ENCODE measurements around the gene CNTNAP2. TPM values are rescaled to one million over a fixed set of nuclear protein-coding genes. Genes with fewer than 3 reads are reported as not detected.

CNTNAP2 gene
- total RNA-seq, 1 donor from 2014 or later = 0.27 TPM

DNA sequence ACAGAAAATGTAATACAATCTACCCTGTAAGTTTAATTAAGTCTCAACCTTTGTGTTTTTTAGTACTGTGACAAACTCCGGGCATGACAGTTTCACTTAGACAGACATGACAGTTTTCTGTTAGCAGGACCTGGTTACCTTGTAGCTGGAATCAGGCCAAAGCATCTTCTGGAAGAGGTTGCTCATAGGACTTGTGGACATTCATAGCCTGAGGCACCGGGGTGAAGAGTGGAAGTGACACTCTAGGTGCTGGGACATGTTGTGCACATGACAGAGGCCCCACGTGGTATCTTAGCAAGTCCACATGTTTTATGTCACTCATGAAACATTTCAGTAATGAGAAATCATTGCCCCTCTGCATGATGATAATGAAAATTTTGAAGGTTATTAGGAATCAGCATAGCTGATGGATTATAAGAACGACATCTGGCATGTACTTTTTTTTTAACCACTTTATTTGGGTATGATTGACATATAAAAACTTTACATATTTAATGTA lies 441.4 kb downstream of the CNTNAP2 start:
- H3K36me3 Mint-ChIP-seq (ENCODE audit: low read depth) = no peaks in the 10 kb centered on the region
- TF ChIP-seq, protein P1, sequence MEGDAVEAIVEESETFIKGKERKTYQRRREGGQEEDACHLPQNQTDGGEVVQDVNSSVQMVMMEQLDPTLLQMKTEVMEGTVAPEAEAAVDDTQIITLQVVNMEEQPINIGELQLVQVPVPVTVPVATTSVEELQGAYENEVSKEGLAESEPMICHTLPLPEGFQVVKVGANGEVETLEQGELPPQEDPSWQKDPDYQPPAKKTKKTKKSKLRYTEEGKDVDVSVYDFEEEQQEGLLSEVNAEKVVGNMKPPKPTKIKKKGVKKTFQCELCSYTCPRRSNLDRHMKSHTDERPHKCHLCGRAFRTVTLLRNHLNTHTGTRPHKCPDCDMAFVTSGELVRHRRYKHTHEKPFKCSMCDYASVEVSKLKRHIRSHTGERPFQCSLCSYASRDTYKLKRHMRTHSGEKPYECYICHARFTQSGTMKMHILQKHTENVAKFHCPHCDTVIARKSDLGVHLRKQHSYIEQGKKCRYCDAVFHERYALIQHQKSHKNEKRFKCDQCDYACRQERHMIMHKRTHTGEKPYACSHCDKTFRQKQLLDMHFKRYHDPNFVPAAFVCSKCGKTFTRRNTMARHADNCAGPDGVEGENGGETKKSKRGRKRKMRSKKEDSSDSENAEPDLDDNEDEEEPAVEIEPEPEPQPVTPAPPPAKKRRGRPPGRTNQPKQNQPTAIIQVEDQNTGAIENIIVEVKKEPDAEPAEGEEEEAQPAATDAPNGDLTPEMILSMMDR (IDR thresholded peaks at IDR 0.05) = no peak
- H3K27ac Mint-ChIP-seq (ENCODE audit: unreplicated experiment) = no peak overlapping the region
- peaks cover 2% of the 10 kb centered on the region for H3K27me3 Mint-ChIP-seq (ENCODE audit: low read depth)
- H3K4me1 Mint-ChIP-seq (ENCODE audit: low read depth) = no peaks in the 10 kb centered on the region
- H3K4me3 Mint-ChIP-seq (ENCODE audit: unreplicated experiment) = no peak overlapping the region
- no peak for DNase-seq (ENCODE audit: low spot score)
- no peaks in the 10 kb centered on the region for H3K9me3 Mint-ChIP-seq (ENCODE audit: low read depth)

DNA sequence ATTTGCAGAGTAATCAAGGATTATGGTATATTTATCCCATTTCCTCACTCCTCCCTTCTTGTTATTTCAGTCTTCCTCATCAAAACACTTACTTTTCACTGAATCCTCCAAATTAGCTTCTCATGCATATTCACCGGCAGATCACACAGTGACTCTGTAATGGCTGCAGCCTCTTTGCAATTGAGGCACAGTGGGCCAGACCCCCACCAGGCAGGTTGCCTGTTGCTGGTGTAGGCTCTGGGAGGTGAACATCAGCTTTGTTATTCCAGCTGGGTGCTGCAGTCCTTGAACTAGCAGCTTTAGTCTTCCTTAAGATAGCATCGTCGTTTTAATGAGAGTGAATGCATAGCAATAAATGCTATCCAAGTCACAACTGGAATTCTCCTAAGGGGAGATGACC lies 449.3 kb downstream of the CNTNAP2 start:
- TF ChIP-seq, protein P1 (IDR thresholded peaks at IDR 0.05) = no peak
- Mint-ChIP-seq H3K36me3 (ENCODE audit: low read depth) (no peaks in the 10 kb centered on the region), H3K27ac (ENCODE audit: unreplicated experiment) (no peak overlapping the region), H3K27me3 (ENCODE audit: low read depth) (no peaks in the 10 kb centered on the region), H3K4me1 (ENCODE audit: low read depth) (no peaks in the 10 kb centered on the region), H3K4me3 (ENCODE audit: unreplicated experiment) (no peak overlapping the region), H3K9me3 (ENCODE audit: low read depth) (no peaks in the 10 kb centered on the region)
- no peak for DNase-seq (ENCODE audit: low spot score)

DNA sequence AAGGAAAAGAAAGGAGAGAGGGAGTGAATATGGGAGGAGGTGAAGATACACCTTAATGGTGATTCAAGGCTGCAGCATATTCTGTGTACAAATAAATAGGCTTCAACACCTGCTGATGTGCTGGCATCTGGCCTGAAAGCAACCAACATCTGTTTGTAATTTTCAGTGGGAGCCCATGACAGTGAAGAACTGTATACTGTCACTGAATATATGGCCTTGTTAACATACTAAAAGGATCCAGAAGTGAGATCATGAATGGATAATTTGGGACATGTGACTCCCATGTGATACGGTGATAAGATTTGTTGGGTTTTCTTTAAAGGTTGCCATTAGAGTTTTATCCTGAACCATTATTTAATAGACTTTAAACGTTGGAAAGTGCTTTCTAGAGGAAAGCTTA lies 459.3 kb downstream of the CNTNAP2 start:
- H3K36me3 Mint-ChIP-seq (ENCODE audit: low read depth) = no peaks in the 10 kb centered on the region
- H3K27me3 Mint-ChIP-seq (ENCODE audit: low read depth) = no peaks in the 10 kb centered on the region
- DNase-seq (ENCODE audit: low spot score) = no peak
- TF ChIP-seq, protein P1 (IDR thresholded peaks at IDR 0.05) = no peak
- H3K27ac Mint-ChIP-seq (ENCODE audit: unreplicated experiment) = no peak overlapping the region
- peaks cover 3% of the 10 kb centered on the region for H3K9me3 Mint-ChIP-seq (ENCODE audit: low read depth)
- H3K4me3 Mint-ChIP-seq (ENCODE audit: unreplicated experiment) = no peak overlapping the region
- H3K4me1 Mint-ChIP-seq (ENCODE audit: low read depth) = no peaks in the 10 kb centered on the region

DNA sequence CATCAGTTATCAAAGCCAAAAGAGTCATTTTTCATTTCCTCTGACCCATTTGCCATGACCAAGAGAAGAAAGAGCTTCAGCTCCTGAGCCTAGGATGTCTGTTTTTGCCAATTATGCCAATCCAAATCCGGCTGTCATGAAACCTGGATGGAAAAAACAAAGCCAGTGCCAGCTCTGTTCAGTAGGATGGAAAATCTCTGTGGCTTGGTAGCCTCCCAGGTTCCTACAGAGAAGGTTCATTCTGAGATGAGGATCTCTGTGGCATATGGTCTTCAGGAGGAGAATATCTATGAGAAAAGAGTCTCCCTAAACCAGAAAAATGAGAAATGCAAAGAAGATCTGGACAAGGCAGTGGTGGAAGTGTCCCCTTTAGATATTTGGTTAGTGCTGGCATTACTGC lies 475.4 kb downstream of the CNTNAP2 start:
- Mint-ChIP-seq H3K4me1 (ENCODE audit: low read depth) (no peaks in the 10 kb centered on the region), H3K27me3 (ENCODE audit: low read depth) (no peaks in the 10 kb centered on the region), H3K27ac (ENCODE audit: unreplicated experiment) (no peak overlapping the region), H3K9me3 (ENCODE audit: low read depth) (peaks cover 9% of the 10 kb centered on the region), H3K36me3 (ENCODE audit: low read depth) (no peaks in the 10 kb centered on the region), H3K4me3 (ENCODE audit: unreplicated experiment) (no peak overlapping the region)
- no peak for DNase-seq (ENCODE audit: low spot score)
- TF ChIP-seq, protein P1 (IDR thresholded peaks at IDR 0.05) = no peak

DNA sequence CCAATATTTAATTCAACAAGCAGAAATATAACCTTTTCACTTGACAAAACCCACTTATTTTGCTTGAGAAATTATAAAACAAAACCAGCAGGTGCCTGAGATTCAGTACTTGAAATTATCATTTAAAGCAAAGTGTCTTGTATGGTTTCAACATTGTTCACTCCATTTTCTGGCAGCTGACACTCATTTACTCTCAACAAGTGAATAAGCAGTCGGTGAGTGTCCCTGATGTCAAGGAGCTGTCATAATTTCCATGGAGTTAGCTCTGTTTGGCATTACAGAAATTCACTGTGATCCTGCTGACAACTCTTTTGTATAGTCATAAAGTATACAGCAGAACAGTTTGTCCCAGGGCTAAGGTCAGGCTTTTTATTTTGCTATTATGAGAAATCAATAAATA lies 490.0 kb downstream of the CNTNAP2 start:
- Mint-ChIP-seq H3K27me3 (ENCODE audit: low read depth) (no peaks in the 10 kb centered on the region), H3K9me3 (ENCODE audit: low read depth) (no peaks in the 10 kb centered on the region), H3K4me1 (ENCODE audit: low read depth) (no peaks in the 10 kb centered on the region), H3K36me3 (ENCODE audit: low read depth) (no peaks in the 10 kb centered on the region), H3K27ac (ENCODE audit: unreplicated experiment) (no peak overlapping the region), H3K4me3 (ENCODE audit: unreplicated experiment) (no peak overlapping the region)
- TF ChIP-seq, protein P1 (IDR thresholded peaks at IDR 0.05) = no peak
- DNase-seq (ENCODE audit: low spot score) = no peak
